Left lung (tissue), 14 donors: Measurements from ENCODE around the gene SH3D21. TPM values are rescaled to one million over a fixed set of nuclear protein-coding genes. Genes with fewer than 3 reads are reported as not detected.

ENCODE experiments used
- ATAC-seq: fragments of 200-7000 bp; cut with Tn5 transposase; one replicate; pipeline ENCODE4 v1.9.1; 2020; ENCODE audit warnings: moderate library complexity
- DNase-seq, 4 donors: peaks; one replicate each; pipeline ENCODE4 v3.0.0-alpha.2; 2013 to 2020
- H3K27ac ChIP-seq, 2 donors: fragments of 200-600 bp; sonication (generic) in 1 of 2; one replicate each; pipeline versions ENCODE4 v1.5.0 to v1.8.0; 2020 to 2021
- H3K27me3 ChIP-seq, 2 donors: fragments of 200-600 bp; sonication (generic) in 1 of 2; one replicate each; pipeline versions ENCODE4 v1.5.0 to v1.8.0; 2020 to 2021
- H3K36me3 ChIP-seq, 2 donors: fragments of 200-600 bp; sonication (generic) in 1 of 2; one replicate each; pipeline versions ENCODE4 v1.5.0 to v1.8.0; 2020 to 2021
- H3K4me1 ChIP-seq, 2 donors: fragments of 200-600 bp; one replicate each; pipeline ENCODE4 v1.8.0; 2021
- H3K4me3 ChIP-seq, 2 donors: fragments of 200-600 bp; sonication (generic) in 1 of 2; one replicate each; pipeline versions ENCODE4 v1.5.0 to v1.8.0; 2020 to 2021; ENCODE audit warnings: mild to moderate bottlenecking in 1 of 2
- H3K9me3 ChIP-seq, 2 donors: fragments of 200-600 bp; sonication (generic) in 1 of 2; one replicate each; pipeline versions ENCODE4 v1.5.0 to v1.8.0; 2020 to 2021
- intact Hi-C, 2 donors: fragments of 100-400 bp; cut with DNase I; formaldehyde crosslinking; loops; one replicate each; pipeline versions ENCODE4 v1.11.2 to v1.14.2; 2022
- long read RNA-seq, 12 donors: library from polyadenylated mRNA in 2 of 12; unstranded in 2 of 12; transcript quantifications; one replicate each; pipeline ENCODE4 v2.0.0 and lab custom pipeline, GENCODE V29; 2019 to 2026
- polyA plus RNA-seq, 6 donors: library from polyadenylated mRNA; unstranded; fragments of 120-200 nt; gene quantifications; one replicate each; pipeline ENCODE4 v1.2.1, GENCODE V29; 2013; ENCODE audit not compliant: insufficient read length in 6 of 6
- total RNA-seq, 2 donors: library from RNA; stranded (reverse); fragmentation: NEBNext Ultra II Directional; extraction: Animal tissue kit (Norgen Biotek cat#: 25700); gene quantifications; one replicate each; pipeline ENCODE4 v1.2.1, GENCODE V29; 2021
- TF ChIP-seq, protein P1 (sequence below), 2 donors: fragments of 200-600 bp; sonication (generic) in 1 of 2; IDR thresholded peaks; one replicate each; pipeline versions ENCODE4 v1.5.0 to v1.8.0; 2021; ENCODE audit warnings: antibody characterized with exemption in 2 of 2
- donor health status: DM: no; HTN: yes; CAD: no.
- donor health status: DM: no; HTN: no; CAD: no.

The SH3D21 gene
- total RNA-seq (10 to 100 TPM in 1 of 2 donors, 1 to 10 TPM in 1; 7.1 to 25.9 TPM), polyA plus RNA-seq (10 to 100 TPM; 12.7 to 27.3 (median 18.4) TPM)
- long read RNA-seq, donor 1, partial matches to known transcripts, result 135 of 157 reads
- long read RNA-seq, donor 1, other reads (novel, unspliced or antisense), result 22 of 157 reads
- long read RNA-seq, donor 2, partial matches to known transcripts, result 6 of 111 reads
- long read RNA-seq, donor 2, other reads (novel, unspliced or antisense), result 105 of 111 reads
- long read RNA-seq, donor 3, result 0 reads
- long read RNA-seq, donor 4, partial matches to known transcripts, result 0 of 2 reads
- long read RNA-seq, donor 4, other reads (novel, unspliced or antisense), result 1 of 2 reads
- long read RNA-seq, donor 5, partial matches to known transcripts, result 9 of 115 reads
- long read RNA-seq, donor 5, other reads (novel, unspliced or antisense), result 106 of 115 reads
- long read RNA-seq, donor 6, partial matches to known transcripts, result 10 of 126 reads
- long read RNA-seq, donor 6, other reads (novel, unspliced or antisense), result 116 of 126 reads
- long read RNA-seq, donor 7, partial matches to known transcripts, result 0 of 1 reads
- long read RNA-seq, donor 7, other reads (novel, unspliced or antisense), result 0 of 1 reads
- long read RNA-seq, donor 8, partial matches to known transcripts, result 8 of 90 reads
- long read RNA-seq, donor 8, other reads (novel, unspliced or antisense), result 82 of 90 reads
- long read RNA-seq, donor 9, result 0 reads
- long read RNA-seq, donor 10, partial matches to known transcripts, result 0 of 1 reads
- long read RNA-seq, donor 10, other reads (novel, unspliced or antisense), result 1 of 1 reads
- long read RNA-seq, donor 11, partial matches to known transcripts, result 6 of 29 reads
- long read RNA-seq, donor 11, other reads (novel, unspliced or antisense), result 23 of 29 reads
- long read RNA-seq, donor 12, partial matches to known transcripts, result 0 of 6 reads
- long read RNA-seq, donor 12, other reads (novel, unspliced or antisense), result 6 of 6 reads

GRCh38 chr1:36306210-36306901, at the start of gene SH3D21:
TSS of gene SH3D21 (plus strand) at chr1:36306368. CDS start at chr1:36306421, 53 bp downstream.
- intact Hi-C loops, result no loop called here
- H3K4me1 ChIP-seq, result peaks cover 9 to 38% of the 10 kb centered on the region in 2 donors

GRCh38 chr1:36256558-36257374, 49.4 kb upstream of the SH3D21 start:
- TF ChIP-seq, protein P1, sequence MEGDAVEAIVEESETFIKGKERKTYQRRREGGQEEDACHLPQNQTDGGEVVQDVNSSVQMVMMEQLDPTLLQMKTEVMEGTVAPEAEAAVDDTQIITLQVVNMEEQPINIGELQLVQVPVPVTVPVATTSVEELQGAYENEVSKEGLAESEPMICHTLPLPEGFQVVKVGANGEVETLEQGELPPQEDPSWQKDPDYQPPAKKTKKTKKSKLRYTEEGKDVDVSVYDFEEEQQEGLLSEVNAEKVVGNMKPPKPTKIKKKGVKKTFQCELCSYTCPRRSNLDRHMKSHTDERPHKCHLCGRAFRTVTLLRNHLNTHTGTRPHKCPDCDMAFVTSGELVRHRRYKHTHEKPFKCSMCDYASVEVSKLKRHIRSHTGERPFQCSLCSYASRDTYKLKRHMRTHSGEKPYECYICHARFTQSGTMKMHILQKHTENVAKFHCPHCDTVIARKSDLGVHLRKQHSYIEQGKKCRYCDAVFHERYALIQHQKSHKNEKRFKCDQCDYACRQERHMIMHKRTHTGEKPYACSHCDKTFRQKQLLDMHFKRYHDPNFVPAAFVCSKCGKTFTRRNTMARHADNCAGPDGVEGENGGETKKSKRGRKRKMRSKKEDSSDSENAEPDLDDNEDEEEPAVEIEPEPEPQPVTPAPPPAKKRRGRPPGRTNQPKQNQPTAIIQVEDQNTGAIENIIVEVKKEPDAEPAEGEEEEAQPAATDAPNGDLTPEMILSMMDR (IDR thresholded peaks at IDR 0.05), result no peak
- DNase-seq, result no peak
- Histone ChIP-seq H3K4me1 (peaks cover 0 to 53% of the 10 kb centered on the region in 2 donors), H3K27me3 (no peaks in the 10 kb centered on the region), H3K27ac (no peak overlapping the region), H3K36me3 (peaks cover 0 to 50% of the 10 kb centered on the region in 2 donors), H3K4me3 (no peak overlapping the region), H3K9me3 (no peaks in the 10 kb centered on the region)
- ATAC-seq, result no peak
- intact Hi-C loops, result no loop called here

More at GRCh38 chr1:36306210-36306901, at the start of gene SH3D21:
- ATAC-seq (peak; percentile 85), DNase-seq (peak; percentile 28 to 90 (median 70))
- no peaks in the 10 kb centered on the region for H3K9me3 ChIP-seq
- TF ChIP-seq, protein P1 (IDR thresholded peaks at IDR 0.05), result no peak
- H3K27me3 ChIP-seq, result no peaks in the 10 kb centered on the region
- H3K4me3 ChIP-seq, result peak within 1 kb of the TSS; percentile 72 to 89
- peaks cover 0 to 36% of the 10 kb centered on the region in 2 donors for H3K36me3 ChIP-seq
- H3K27ac ChIP-seq, result peak within 1 kb of the TSS; percentile 83 to 87

DNA sequence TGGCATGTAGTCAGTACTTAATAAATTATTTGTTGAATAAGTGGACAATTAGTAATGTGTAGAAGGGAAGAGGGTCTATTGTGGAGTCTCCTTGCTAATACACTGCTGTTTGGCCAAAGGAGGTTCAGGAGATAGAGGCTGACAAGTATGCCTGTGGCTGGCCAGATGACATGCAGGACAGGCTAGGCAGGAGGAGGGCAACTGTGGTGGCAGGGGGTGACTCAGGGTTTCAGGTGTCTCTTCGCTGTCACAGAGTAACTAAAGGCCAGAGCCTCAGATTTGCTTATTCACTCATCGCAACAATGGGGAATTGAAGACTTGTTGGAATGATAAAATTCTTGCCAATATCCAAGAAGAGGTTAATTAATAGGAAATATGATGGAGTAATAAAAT, 48.8 kb upstream of the SH3D21 start:
- Histone ChIP-seq H3K36me3 (peaks cover 0 to 53% of the 10 kb centered on the region in 2 donors), H3K4me1 (peaks cover 0 to 47% of the 10 kb centered on the region in 2 donors), H3K27ac (no peak overlapping the region), H3K27me3 (no peaks in the 10 kb centered on the region), H3K9me3 (no peaks in the 10 kb centered on the region), H3K4me3 (no peak overlapping the region)
- intact Hi-C loops, result no loop called here
- ATAC-seq (no peak), DNase-seq (no peak)
- TF ChIP-seq, protein P1 (IDR thresholded peaks at IDR 0.05), result no peak

DNA sequence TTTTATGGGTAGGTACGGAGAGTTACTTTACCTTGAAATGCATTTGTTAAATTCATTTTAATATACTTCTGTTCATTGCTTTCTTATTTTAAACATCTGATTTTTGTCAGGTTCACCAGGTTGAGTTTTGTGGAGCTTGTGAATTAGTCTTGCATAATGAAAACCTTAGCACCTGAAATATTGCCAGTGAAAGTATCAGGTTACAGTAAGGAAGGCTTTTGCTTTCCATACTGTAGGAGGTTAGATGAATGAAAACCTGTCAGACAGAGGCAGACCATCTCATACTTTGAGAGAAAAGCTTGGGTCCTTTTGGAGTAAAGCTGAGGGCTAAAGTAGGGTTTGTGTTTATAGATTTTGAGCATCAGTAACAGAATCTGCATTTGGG, 47.2 kb upstream of the SH3D21 start:
- H3K36me3 ChIP-seq, result peaks cover 0 to 59% of the 10 kb centered on the region in 2 donors
- peaks cover 0 to 31% of the 10 kb centered on the region in 2 donors for H3K4me1 ChIP-seq
- no peak overlapping the region for H3K27ac ChIP-seq
- intact Hi-C loops, result no loop called here
- no peaks in the 10 kb centered on the region for H3K9me3 ChIP-seq
- no peak overlapping the region for H3K4me3 ChIP-seq
- H3K27me3 ChIP-seq, result no peaks in the 10 kb centered on the region
- ATAC-seq, result peak; percentile 76
- TF ChIP-seq, protein P1 (IDR thresholded peaks at IDR 0.05), result no peak
- DNase-seq, result no peak
